Fibroblast of mammary gland (primary cell): ENCODE measurements around the gene BCL7C.
A peak's percentile ranks its signal among the peaks of the same experiment; 100 is the strongest.

Source experiments
- DNase-seq: peaks from one replicate; pipeline ENCODE4 v3.0.0-alpha.2; 2010; ENCODE audit warnings: low read depth
- H3K4me3 ChIP-seq: 2 replicates; pipeline ENCODE4 v1.5.1; 2011; ENCODE audit warnings: low read depth, mild to moderate bottlenecking, low read length, moderate library complexity; ENCODE audit not compliant: control insufficient read depth
- TF ChIP-seq, protein P1 (sequence below): conservative IDR thresholded peaks from 2 replicates; pipeline ENCODE4 v1.5.1; 2011; ENCODE audit warnings: low read depth, low read length, inconsistent platforms; ENCODE audit not compliant: control insufficient read depth, insufficient read depth

BCL7C gene

DNA sequence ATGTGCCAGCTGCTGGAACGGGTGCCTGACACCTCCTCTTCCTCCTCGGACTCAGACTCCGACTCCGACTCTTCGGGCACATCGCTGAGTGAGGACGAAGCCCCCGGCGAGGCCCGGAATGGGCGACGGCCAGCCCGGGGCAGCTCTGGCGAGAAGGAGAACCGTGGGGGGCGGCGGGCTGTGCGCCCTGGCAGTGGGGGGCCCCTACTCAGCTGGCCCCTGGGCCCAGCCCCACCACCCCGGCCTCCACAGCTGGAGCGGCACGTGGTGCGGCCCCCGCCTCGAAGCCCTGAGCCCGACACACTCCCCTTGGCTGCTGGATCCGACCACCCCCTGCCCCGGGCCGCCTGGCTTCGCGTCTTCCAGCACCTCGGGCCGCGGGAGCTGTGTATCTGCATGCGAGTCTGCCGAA lies 36.3 kb upstream of the BCL7C start:
- no peak overlapping the region for H3K4me3 ChIP-seq
- TF ChIP-seq, protein P1, sequence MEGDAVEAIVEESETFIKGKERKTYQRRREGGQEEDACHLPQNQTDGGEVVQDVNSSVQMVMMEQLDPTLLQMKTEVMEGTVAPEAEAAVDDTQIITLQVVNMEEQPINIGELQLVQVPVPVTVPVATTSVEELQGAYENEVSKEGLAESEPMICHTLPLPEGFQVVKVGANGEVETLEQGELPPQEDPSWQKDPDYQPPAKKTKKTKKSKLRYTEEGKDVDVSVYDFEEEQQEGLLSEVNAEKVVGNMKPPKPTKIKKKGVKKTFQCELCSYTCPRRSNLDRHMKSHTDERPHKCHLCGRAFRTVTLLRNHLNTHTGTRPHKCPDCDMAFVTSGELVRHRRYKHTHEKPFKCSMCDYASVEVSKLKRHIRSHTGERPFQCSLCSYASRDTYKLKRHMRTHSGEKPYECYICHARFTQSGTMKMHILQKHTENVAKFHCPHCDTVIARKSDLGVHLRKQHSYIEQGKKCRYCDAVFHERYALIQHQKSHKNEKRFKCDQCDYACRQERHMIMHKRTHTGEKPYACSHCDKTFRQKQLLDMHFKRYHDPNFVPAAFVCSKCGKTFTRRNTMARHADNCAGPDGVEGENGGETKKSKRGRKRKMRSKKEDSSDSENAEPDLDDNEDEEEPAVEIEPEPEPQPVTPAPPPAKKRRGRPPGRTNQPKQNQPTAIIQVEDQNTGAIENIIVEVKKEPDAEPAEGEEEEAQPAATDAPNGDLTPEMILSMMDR = no peak
- DNase-seq = no peak

DNA sequence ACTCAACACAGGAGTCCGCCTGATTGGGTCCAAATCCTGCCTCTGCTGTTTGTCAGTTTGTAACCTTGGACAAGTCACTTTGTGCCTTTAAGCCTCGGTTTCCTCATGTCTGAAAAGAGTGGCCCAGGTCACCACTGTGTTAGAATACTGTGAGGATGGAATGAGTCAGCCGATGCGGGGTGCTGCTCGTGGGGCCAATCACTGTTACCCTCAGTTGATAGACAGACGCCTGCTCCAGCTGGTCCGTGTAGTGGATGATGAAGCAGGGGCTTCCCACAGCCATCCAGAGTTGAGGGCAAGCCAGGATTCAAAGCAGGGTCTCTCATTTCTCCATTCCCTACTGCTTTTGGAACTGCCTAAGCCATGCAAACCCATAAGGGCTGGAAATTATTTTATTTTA lies 35.3 kb upstream of the BCL7C start:
- no peak for DNase-seq
- H3K4me3 ChIP-seq = no peak overlapping the region
- TF ChIP-seq, protein P1 = no peak

DNA sequence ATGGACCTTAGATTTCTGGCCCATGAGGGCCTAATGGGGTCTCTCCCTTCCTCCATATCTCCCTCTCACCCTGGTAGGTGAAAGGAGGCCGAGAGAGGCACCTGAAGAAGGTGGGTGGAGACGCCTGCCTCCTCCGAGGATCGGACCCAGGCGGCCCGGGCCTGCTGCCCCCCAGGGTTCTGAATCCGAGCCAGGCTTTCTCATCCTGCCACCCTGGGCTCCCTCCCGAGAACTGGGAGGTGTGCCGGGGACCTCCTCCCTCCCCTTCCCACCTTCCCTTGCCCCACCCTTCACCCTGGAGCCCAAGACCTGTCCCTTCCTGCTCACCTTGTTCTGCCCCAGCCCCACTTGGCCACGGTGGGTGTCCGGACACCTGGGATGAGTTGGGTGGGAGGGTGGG lies 34.5 kb upstream of the BCL7C start:
- TF ChIP-seq, protein P1 = no peak
- no peak overlapping the region for H3K4me3 ChIP-seq
- no peak for DNase-seq

DNA sequence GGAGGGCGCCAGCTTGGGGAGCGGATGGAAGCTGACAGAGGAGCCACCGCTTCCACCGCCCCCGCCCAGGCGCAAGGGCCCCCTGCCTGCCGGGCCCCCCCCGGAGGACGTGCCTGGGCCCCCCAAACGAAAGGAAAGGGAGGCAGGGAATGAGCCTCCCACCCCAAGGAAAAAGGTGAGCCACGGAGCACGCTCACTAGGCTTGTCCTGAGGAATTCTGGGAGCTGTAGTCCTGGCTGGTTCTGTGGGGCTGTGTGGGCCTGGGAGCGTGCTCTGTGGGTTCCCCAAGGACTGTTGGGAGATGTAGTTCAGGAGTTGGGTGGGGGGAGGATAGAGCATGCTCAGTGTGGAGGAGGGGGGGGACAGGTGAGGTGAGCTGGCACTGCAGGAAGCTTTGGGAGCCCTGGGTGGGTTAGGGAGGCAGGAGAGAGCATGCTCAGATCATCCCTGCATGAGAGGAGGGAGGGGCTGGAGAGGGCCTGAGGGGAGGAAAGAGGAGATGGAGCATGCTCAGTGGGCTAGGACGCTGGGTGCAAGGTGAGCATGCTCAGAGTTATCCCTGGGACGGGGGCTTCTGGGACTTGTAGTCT lies 34.0 kb upstream of the BCL7C start:
- H3K4me3 ChIP-seq = no peak overlapping the region
- peak; percentile 39 for DNase-seq
- TF ChIP-seq, protein P1 = no peak

DNA sequence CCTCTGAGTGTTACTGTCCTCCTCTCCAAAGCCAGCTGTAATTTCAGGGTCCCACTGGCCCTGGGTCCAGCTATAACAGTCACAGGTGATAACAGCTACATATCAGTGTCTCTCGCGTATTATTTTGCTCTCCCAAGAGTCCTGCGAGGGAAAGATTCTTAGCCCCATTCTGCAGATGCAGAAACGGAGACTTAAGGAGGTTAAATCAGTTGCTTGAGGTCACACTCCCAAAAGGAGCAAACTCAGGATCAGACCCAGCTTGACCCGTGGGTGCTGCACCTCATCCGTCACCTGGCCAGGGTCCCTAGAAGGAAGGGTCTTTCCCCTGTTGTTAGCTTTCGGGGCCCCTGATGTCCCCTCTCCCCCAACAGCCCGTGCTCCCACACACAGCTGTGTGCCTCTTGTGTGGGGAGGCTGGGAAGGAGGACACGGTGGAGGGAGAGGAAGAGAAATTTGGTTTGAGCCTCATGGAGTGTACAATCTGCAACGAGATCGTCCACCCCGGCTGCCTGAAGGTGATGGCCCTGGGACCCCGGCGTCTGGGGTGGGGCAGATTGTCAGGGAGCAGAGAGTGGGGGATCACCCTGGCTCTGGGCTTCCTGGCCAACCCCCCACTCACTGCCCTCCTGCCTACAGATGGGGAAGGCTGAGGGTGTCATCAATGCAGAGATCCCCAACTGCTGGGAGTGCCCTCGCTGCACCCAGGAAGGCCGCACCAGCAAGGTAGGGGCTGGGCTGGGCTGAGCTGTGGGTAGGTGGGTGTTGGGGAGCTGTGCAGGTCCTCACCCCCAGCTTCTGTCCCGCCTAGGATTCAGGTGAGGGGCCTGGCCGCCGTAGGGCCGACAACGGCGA lies 33.3 kb upstream of the BCL7C start:
- no peak for DNase-seq
- H3K4me3 ChIP-seq = no peak overlapping the region
- TF ChIP-seq, protein P1 = no peak

DNA sequence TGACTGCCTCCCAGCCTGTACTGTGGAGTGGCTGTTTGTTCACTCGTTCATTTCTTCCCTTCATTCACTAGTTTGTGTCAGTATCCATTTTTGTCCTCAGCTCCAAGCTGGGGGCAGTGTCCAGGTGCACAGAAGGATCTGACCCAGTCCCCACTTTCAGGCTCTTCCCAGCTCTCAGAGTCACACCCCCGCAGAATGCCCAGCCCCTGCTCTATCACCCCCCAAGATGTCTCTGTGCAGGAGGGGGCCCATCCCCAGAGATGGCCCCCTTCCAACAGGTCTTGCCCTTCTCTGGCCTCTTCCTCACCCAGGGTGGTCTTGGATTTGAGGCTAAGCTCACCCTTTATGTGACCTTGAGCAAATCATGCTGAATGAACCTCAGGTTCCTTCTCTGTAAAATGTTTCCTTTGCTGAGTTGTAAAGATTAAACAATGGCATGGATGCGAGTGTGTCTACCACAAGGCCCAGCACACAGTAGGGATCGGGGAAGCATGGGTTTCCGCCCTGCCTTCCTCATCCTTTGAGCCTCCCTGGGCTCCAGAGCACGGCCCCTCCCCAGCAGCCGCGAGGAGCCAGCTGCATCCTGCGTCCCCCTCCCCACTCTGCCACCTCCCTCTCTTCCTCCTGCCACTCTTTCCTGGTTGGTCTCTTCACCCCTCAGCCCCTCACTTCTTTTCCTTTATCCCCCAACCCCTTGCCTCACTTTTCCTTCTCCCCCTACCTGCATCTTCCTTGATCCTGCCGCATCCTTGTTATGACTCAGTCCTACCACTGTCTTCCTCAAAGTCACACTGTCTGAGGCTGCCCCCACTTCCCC lies 32.3 kb upstream of the BCL7C start:
- H3K4me3 ChIP-seq = no peak overlapping the region
- TF ChIP-seq, protein P1 = no peak
- DNase-seq = no peak
